Mucosa of descending colon (tissue), 3 donors: ENCODE data around the gene TCTA. TPM values are rescaled to one million over a fixed set of nuclear protein-coding genes. Genes with fewer than 3 reads are reported as not detected.

Experiments used
- ATAC-seq: fragments of 200-7000 bp; cut with Tn5 transposase; one replicate; pipeline ENCODE4 v1.9.1; 2020; ENCODE audit warnings: mild to moderate bottlenecking, moderate library complexity
- DNase-seq, 3 donors: peaks; one replicate each; pipeline ENCODE4 v3.0.0-alpha.2; 2020
- H3K36me3 ChIP-seq: fragments of 200-600 bp; one replicate; pipeline ENCODE4 v1.8.0; 2021; ENCODE audit warnings: low read depth, mild to moderate bottlenecking
- H3K4me1 ChIP-seq: fragments of 200-600 bp; one replicate; pipeline ENCODE4 v1.8.0; 2021; ENCODE audit warnings: low read depth, mild to moderate bottlenecking
- H3K4me3 ChIP-seq: fragments of 200-600 bp; one replicate; pipeline ENCODE4 v1.8.0; 2021; ENCODE audit warnings: mild to moderate bottlenecking
- H3K9me3 ChIP-seq: fragments of 200-600 bp; one replicate; pipeline ENCODE4 v1.8.0; 2021; ENCODE audit warnings: mild to moderate bottlenecking
- intact Hi-C, 2 donors: fragments of 100-400 bp; cut with DNase I in 1 of 2; cut with micrococcal nuclease in 1 of 2; formaldehyde crosslinking; loops; one replicate each; pipeline versions ENCODE4 v1.11.0 to v1.11.1; 2022; cut with DNase I, micrococcal nuclease
- total RNA-seq, 3 donors: library from RNA; stranded (reverse); fragmentation: NEBNext Ultra II Directional in 2 of 3; extraction: Animal tissue kit (Norgen Biotek cat#: 25700) in 2 of 3; gene quantifications; one replicate each; pipeline versions ENCODE4 v1.2.1 to v1.2.4, GENCODE V29; 2021 to 2023
- TF ChIP-seq, protein P1 (sequence below): fragments of 200-600 bp; IDR thresholded peaks from one replicate; pipeline ENCODE4 v1.8.0; 2022; ENCODE audit warnings: antibody characterized with exemption, mild to moderate bottlenecking
- donor health status: DM: no; HTN: no; CAD: no; lungs with moderate emphysema.
- donor health status: DM: no; HTN: no; CAD: no.
- donor health status: DM: no; HTN: yes; CAD: no.

The TCTA gene
- total RNA-seq, 3 donors from 2014 or later, result 31.6 to 44.4 (median 43.5) TPM

- H3K4me3 ChIP-seq, result no peak overlapping the region
- intact Hi-C loops, result loop anchor here in 1 of 2 donors (10.0 kb wide), 1 partner anchor 290 kb away; the partner anchor contains the start of gene CCDC71
- no peaks in the 10 kb centered on the region for H3K9me3 ChIP-seq
- TF ChIP-seq, protein P1, sequence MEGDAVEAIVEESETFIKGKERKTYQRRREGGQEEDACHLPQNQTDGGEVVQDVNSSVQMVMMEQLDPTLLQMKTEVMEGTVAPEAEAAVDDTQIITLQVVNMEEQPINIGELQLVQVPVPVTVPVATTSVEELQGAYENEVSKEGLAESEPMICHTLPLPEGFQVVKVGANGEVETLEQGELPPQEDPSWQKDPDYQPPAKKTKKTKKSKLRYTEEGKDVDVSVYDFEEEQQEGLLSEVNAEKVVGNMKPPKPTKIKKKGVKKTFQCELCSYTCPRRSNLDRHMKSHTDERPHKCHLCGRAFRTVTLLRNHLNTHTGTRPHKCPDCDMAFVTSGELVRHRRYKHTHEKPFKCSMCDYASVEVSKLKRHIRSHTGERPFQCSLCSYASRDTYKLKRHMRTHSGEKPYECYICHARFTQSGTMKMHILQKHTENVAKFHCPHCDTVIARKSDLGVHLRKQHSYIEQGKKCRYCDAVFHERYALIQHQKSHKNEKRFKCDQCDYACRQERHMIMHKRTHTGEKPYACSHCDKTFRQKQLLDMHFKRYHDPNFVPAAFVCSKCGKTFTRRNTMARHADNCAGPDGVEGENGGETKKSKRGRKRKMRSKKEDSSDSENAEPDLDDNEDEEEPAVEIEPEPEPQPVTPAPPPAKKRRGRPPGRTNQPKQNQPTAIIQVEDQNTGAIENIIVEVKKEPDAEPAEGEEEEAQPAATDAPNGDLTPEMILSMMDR, result no peak
- no peak for DNase-seq
- no peak for ATAC-seq
- H3K4me1 ChIP-seq, result no peaks in the 10 kb centered on the region
- H3K36me3 ChIP-seq, result no peaks in the 10 kb centered on the region
Measured at GRCh38 chr3:49454898-49455681, 42.9 kb downstream of the TCTA start.

DNA sequence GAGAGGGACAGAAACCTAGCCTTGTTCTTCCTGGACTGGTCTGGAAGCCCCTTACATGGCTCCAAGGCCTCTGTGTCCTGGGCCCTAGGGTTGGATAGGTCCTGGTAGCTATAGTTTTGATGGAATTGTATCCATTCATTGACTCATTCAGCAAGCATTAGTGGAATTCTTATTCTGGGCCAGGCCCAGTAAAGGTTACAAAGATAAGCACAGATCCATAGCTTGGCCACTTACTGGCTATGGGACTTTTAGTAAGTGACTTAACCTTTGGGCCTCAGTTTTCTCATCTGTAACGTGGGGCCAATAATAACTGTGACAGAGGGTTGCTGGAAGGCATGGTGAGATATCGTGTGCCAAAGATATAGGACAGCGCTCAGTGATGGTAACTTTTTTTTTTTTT, 44.2 kb downstream of the TCTA start:
- H3K4me1 ChIP-seq, result peaks cover under 1% of the 10 kb centered on the region
- H3K4me3 ChIP-seq, result no peak overlapping the region
- TF ChIP-seq, protein P1, result no peak
- H3K36me3 ChIP-seq, result no peaks in the 10 kb centered on the region
- intact Hi-C loops, result loop anchor here in 1 of 2 donors (10.0 kb wide), 1 partner anchor 292 kb away; the partner anchor contains the start of gene CCDC71
- no peaks in the 10 kb centered on the region for H3K9me3 ChIP-seq
- DNase-seq (no peak), ATAC-seq (no peak)

DNA sequence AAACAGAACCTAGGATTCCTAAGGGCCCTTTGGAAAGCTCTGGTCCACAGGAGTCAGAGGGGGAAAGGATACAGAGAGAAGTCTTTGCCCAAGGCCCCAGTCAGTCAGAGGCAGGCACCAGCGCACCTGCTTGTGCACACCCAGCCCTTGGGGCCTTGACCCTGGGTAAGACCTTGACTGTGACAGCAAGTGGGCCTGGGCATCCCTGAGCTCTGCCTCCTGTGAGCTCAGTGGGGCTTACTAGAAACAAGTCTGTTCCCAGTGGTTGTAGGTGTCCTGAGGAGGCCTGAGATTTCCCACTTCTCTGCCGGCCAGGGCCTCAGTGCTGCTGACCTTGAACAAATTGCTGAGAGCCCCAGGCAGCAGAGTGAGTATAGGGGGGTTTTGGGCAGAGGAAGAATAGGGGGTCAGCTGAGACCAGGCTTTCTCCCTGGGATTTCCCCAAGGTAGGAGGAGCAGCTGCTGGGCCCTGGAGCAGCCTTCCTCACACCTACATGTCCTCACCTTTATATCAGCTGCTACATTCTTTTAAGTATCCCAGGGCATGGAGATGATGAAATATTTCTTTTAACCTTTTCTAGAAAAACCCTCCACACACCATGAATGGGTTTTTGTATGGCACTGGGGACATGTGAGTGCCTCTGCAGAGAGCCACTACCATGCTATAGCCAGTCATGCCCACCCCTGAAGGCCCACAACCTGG, 48.1 kb downstream of the TCTA start:
- DNase-seq, result no peak
- no peak for ATAC-seq
- H3K4me1 ChIP-seq, result peaks cover 6% of the 10 kb centered on the region

DNA sequence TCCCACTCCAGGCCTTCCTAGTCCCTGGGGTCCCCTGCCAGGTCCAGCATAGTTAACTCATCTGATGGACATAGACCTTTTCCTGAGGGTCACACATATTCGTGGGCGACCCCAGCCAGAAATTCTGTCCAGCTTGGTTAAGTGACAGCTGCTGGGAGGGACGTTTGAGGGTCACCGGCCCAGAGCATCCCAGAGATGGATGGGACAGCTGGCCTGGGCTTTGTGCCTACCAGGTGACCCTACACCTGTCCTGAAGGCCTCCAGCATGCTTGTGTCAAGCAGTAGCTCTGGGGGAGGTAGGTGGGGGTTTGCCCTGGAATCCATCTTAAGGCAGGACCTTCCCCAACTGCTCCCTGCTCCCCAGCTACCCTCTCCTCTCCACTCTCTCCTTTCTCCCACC, 48.7 kb downstream of the TCTA start:
- ATAC-seq (no peak), DNase-seq (no peak)
- TF ChIP-seq, protein P1, result no peak
- H3K4me3 ChIP-seq, result no peak overlapping the region
- H3K4me1 ChIP-seq, result peaks cover 10% of the 10 kb centered on the region
- H3K36me3 ChIP-seq, result no peaks in the 10 kb centered on the region
- no peaks in the 10 kb centered on the region for H3K9me3 ChIP-seq
- intact Hi-C loops, result no loop called here

More for the DNA sequence above, 48.1 kb downstream of the TCTA start:
- Histone ChIP-seq H3K36me3 (no peaks in the 10 kb centered on the region), H3K9me3 (no peaks in the 10 kb centered on the region), H3K4me3 (no peak overlapping the region)
- TF ChIP-seq, protein P1, result no peak
- intact Hi-C loops, result no loop called here

- no peaks in the 10 kb centered on the region for H3K9me3 ChIP-seq
- no peaks in the 10 kb centered on the region for H3K36me3 ChIP-seq
- peaks cover 10% of the 10 kb centered on the region for H3K4me1 ChIP-seq
- no peak overlapping the region for H3K4me3 ChIP-seq
- DNase-seq, result no peak
- intact Hi-C loops, result no loop called here
- peak; percentile 64 for ATAC-seq
- TF ChIP-seq, protein P1, result no peak
Measured at GRCh38 chr3:49461443-49462171, 49.4 kb downstream of the TCTA start.
